SK-N-SH (cell line): ENCODE data around the gene P2RY8. TPM values are rescaled to one million over a fixed set of nuclear protein-coding genes. Genes with fewer than 3 reads are reported as not detected.
"Not testable (repeated sequence)": the region's sequence is repeated elsewhere in the genome, so short reads cannot be mapped to it uniquely, and the experiment has no call there.

ENCODE experiments used
- CTCF ChIA-PET: fragments of 300-600, 350-600 bp; formaldehyde crosslinking; extraction: SDS; loops from one replicate; lab custom pipeline; 2021; lab: Yijun Ruan, JAX
- POLR2A ChIA-PET: fragments of 350-600 bp; sonication (Branson Sonifier 250); formaldehyde crosslinking; extraction: SDS; loops from one replicate; lab custom pipeline; 2020; ENCODE audit warnings: antibody characterized with exemption, inconsistent platforms; lab: Yijun Ruan, JAX
- DNase-seq: peaks from one replicate; pipeline ENCODE4 v3.0.0; 2012
- H2AFZ ChIP-seq: fragments of 200-600 bp; sonication (generic); 2 replicates; pipeline ENCODE4 v1.8.1; 2016; ENCODE audit warnings: antibody characterized with exemption, mild to moderate bottlenecking, low read depth
- H3F3A ChIP-seq: fragments of 200-600 bp; sonication (generic); replicated peaks from 2 replicates; pipeline ENCODE3; 2016; ENCODE audit warnings: antibody characterized with exemption, mild to moderate bottlenecking; ENCODE audit not compliant: insufficient read depth
- H3K27ac ChIP-seq, 2 experiments: fragments of 200-500 bp in 1 of 2; fragments of 200-600 bp in 1 of 2; sonication (Bioruptor generic) in 1 of 2; sonication (generic), shearing (Covaris generic) in 1 of 2; 2 replicates each; pipeline versions ENCODE4 v1.5.1 to v1.6.1; 2014 to 2016; ENCODE audit warnings: low read depth in 2 of 2, inconsistent platforms in 1 of 2, low read length in 1 of 2, mild to moderate bottlenecking in 1 of 2, mixed read lengths in 1 of 2
- H3K27me3 ChIP-seq: fragments of 200-600 bp; sonication (generic), shearing (Covaris generic); 2 replicates; pipeline ENCODE4 v1.6.1; 2016; ENCODE audit warnings: mixed run types; ENCODE audit not compliant: insufficient read depth
- H3K36me3 ChIP-seq, 2 experiments: fragments of 200-500 bp in 1 of 2; fragments of 200-600 bp in 1 of 2; sonication (Bioruptor generic) in 1 of 2; sonication (generic) in 1 of 2; replicated peaks in 1 of 2; 2 replicates each; pipeline versions ENCODE3 to v1.5.1; 2014 to 2016; ENCODE audit warnings: low read length in 1 of 2, mild to moderate bottlenecking in 1 of 2; ENCODE audit not compliant: insufficient read depth in 2 of 2, control insufficient read depth in 1 of 2
- H3K4me1 ChIP-seq, 2 experiments: fragments of 200-500 bp in 1 of 2; fragments of 200-600 bp in 1 of 2; sonication (Bioruptor generic) in 1 of 2; sonication (generic), shearing (Covaris generic) in 1 of 2; 2 replicates each; pipeline versions ENCODE4 v1.5.1 to v1.6.1; 2014 to 2016; ENCODE audit warnings: low read depth in 1 of 2, low read length in 1 of 2, mixed run types in 1 of 2; ENCODE audit not compliant: insufficient read depth in 2 of 2, control insufficient read depth in 1 of 2
- H3K4me2 ChIP-seq: fragments of 200-600 bp; sonication (generic), shearing (Covaris generic); 2 replicates; pipeline ENCODE4 v1.6.1; 2017; ENCODE audit warnings: mixed run types
- H3K4me3 ChIP-seq, 2 experiments: fragments of 200-500 bp in 1 of 2; fragments of 200-600 bp in 1 of 2; sonication (Bioruptor generic) in 1 of 2; sonication (generic), shearing (Covaris generic) in 1 of 2; 2 replicates each; pipeline versions ENCODE4 v1.5.1 to v1.8.1; 2014 to 2016; ENCODE audit warnings: low read depth in 2 of 2, inconsistent platforms in 1 of 2, low read length in 1 of 2, mild to moderate bottlenecking in 1 of 2, mixed read lengths in 1 of 2, moderate library complexity in 1 of 2
- H3K79me2 ChIP-seq: fragments of 200-600 bp; sonication (generic); 2 replicates; pipeline ENCODE4 v1.8.1; 2017; ENCODE audit warnings: mild to moderate bottlenecking; ENCODE audit not compliant: insufficient read depth
- H3K9ac ChIP-seq: fragments of 200-600 bp; sonication (generic); 2 replicates; pipeline ENCODE4 v1.6.1; 2017; ENCODE audit warnings: mixed run types
- H3K9me2 ChIP-seq: fragments of 200-600 bp; sonication (generic); 2 replicates; pipeline ENCODE4 v1.6.1; 2017; ENCODE audit warnings: mixed run types
- H3K9me3 ChIP-seq: fragments of 200-600 bp; sonication (generic); 2 replicates; pipeline ENCODE4 v1.6.1; 2017; ENCODE audit warnings: mixed run types, mild to moderate bottlenecking, moderate library complexity
- H4K20me1 ChIP-seq: fragments of 200-600 bp; sonication (generic); 2 replicates; pipeline ENCODE4 v1.6.1; 2017; ENCODE audit warnings: mild to moderate bottlenecking, mixed run types; ENCODE audit not compliant: insufficient read depth
- ELF1 ChIP-seq: IDR thresholded peaks from 2 replicates; pipeline ENCODE4 v1.4.0; 2012
- FOXJ3 ChIP-seq: sonication (generic); formaldehyde crosslinking; IDR thresholded peaks from 2 replicates; pipeline ENCODE4 v1.5.1; 2020; ENCODE audit warnings: mild to moderate bottlenecking, missing genetic modification reagents
- FOXM1 ChIP-seq: IDR thresholded peaks from 2 replicates; pipeline ENCODE4 v1.4.0; 2012; ENCODE audit warnings: low read depth, mild to moderate bottlenecking
- GABPA ChIP-seq: IDR thresholded peaks from 2 replicates; pipeline ENCODE4 v1.4.0; 2012; ENCODE audit warnings: low read depth, mild to moderate bottlenecking
- MEF2A ChIP-seq: IDR thresholded peaks from 2 replicates; pipeline ENCODE4 v1.4.0; 2012; ENCODE audit warnings: low read depth, borderline replicate concordance
- NRF1 ChIP-seq: IDR thresholded peaks from 2 replicates; pipeline ENCODE4 v1.6.1; 2012; ENCODE audit warnings: low read depth, mild to moderate bottlenecking, low read length
- SIN3A ChIP-seq: IDR thresholded peaks from 2 replicates; pipeline ENCODE4 v1.6.1; 2012; ENCODE audit warnings: low read depth, mild to moderate bottlenecking, low read length, moderate library complexity, borderline replicate concordance
- SMC3 ChIP-seq: IDR thresholded peaks from 2 replicates; pipeline ENCODE4 v1.6.1; 2012; ENCODE audit warnings: low read depth, low read length, improper control_type of control experiment
- TAF1 ChIP-seq: IDR thresholded peaks from 2 replicates; pipeline ENCODE4 v1.6.1; 2012; ENCODE audit warnings: low read depth, mild to moderate bottlenecking, low read length, moderate library complexity, borderline replicate concordance
- TCF12 ChIP-seq: IDR thresholded peaks from 2 replicates; pipeline ENCODE4 v1.4.0; 2012
- YY1 ChIP-seq: IDR thresholded peaks from 2 replicates; pipeline ENCODE4 v1.4.0; 2012; ENCODE audit warnings: low read depth, mild to moderate bottlenecking
- WGBS: methylation state at CpG from one replicate; pipeline ENCODE4 v1.1.6; 2017; ENCODE audit warnings: low lambda C conversion rate; 5-methylcytosine and 5-hydroxymethylcytosine counted together
- polyA plus RNA-seq, 3 experiments: library from polyadenylated mRNA; depleted of rRNA; stranded (reverse); fragments of >200 nt; gene quantifications; 2 replicates each; pipeline ENCODE4 v1.2.3, GENCODE V29; 2012
- TF ChIP-seq, protein P1 (sequence below): IDR thresholded peaks from 2 replicates; pipeline ENCODE4; 2012

P2RY8 gene
- polyA plus RNA-seq, 1 of the 3 experiments (the other 2 are of a cell fraction): 0.08 TPM

GRCh38 chrX:1492421-1493012, 44.5 kb downstream of the P2RY8 start:
- Histone ChIP-seq H3K9me2 (no peaks in the 10 kb centered on the region), H3K36me3 (no peaks in the 10 kb centered on the region), H3K4me1 (no peaks in the 10 kb centered on the region), H2AFZ (no peak overlapping the region), H3K27me3 (peaks cover 9% of the 10 kb centered on the region; the same call in 1 of the 2 replicates), H3F3A (peaks cover 15% of the 10 kb centered on the region), H3K4me2 (no peak overlapping the region), H4K20me1 (no peaks in the 10 kb centered on the region), H3K9me3 (no peaks in the 10 kb centered on the region), H3K9ac (no peak overlapping the region), H3K4me3 (no peak overlapping the region), H3K27ac (no peak overlapping the region), H3K79me2 (no peaks in the 10 kb centered on the region)
- no peak for DNase-seq
- WGBS: 67% methylated on average over 9 of the region's 9 CpGs
- TF ChIP-seq YY1 (no peak), TCF12 (no peak), FOXJ3 (no peak), NRF1 (no peak), MEF2A (no peak), FOXM1 (no peak), SIN3A (no peak)
- CTCF ChIA-PET: no interaction called here
- POLR2A ChIA-PET: no interaction called here

DNA sequence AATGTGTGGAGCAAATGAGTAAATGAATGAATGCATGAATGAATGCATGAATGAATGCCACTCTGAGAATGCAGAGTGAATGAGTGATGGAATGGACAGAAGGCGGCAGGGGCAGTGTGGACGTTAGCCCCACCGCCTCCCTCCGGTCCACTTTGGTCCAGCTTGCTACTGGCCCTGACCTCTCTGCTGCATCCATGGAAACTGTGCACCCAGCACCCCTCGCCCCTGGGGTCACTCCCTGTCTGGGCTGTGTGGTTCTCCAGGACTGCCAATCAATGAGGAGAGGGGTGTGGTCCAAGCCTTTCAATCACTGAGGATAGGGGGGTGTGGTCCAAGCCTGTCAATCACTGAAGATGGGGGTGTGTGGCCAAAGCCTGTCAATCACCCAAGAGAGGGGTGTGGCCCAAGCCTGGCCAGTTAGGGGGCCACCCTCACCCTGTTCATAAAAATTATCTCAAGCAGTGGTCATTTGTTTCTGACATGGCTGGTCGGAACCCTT, 45.1 kb downstream of the P2RY8 start:
- no peak overlapping the region for H3K27ac ChIP-seq
- no peak overlapping the region for H2AFZ ChIP-seq
- peaks cover 15% of the 10 kb centered on the region for H3F3A ChIP-seq
- no peak overlapping the region for H3K4me2 ChIP-seq
- no peaks in the 10 kb centered on the region for H3K79me2 ChIP-seq
- peaks cover 12% of the 10 kb centered on the region; the same call in 1 of the 2 replicates for H3K27me3 ChIP-seq
- POLR2A ChIA-PET: no interaction called here
- 95% methylated on average over 5 of the region's 6 CpGs for WGBS
- no peak for TF ChIP-seq TAF1
- TF ChIP-seq, protein P1, sequence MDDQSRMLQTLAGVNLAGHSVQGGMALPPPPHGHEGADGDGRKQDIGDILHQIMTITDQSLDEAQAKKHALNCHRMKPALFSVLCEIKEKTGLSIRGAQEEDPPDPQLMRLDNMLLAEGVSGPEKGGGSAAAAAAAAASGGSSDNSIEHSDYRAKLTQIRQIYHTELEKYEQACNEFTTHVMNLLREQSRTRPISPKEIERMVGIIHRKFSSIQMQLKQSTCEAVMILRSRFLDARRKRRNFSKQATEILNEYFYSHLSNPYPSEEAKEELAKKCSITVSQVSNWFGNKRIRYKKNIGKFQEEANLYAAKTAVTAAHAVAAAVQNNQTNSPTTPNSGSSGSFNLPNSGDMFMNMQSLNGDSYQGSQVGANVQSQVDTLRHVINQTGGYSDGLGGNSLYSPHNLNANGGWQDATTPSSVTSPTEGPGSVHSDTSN: peak; percentile 90
- TF ChIP-seq GABPA: no peak
- TF ChIP-seq ELF1: no peak
- no peak for TF ChIP-seq SMC3
- no peaks in the 10 kb centered on the region for H4K20me1 ChIP-seq
- no peaks in the 10 kb centered on the region for H3K4me1 ChIP-seq
- H3K4me3 ChIP-seq: no peak overlapping the region
- no peaks in the 10 kb centered on the region for H3K9me2 ChIP-seq
- no peak overlapping the region for H3K9ac ChIP-seq
- CTCF ChIA-PET: no interaction called here
- H3K9me3 ChIP-seq: no peaks in the 10 kb centered on the region
- peak; percentile 36 for DNase-seq
- H3K36me3 ChIP-seq: no peaks in the 10 kb centered on the region

DNA sequence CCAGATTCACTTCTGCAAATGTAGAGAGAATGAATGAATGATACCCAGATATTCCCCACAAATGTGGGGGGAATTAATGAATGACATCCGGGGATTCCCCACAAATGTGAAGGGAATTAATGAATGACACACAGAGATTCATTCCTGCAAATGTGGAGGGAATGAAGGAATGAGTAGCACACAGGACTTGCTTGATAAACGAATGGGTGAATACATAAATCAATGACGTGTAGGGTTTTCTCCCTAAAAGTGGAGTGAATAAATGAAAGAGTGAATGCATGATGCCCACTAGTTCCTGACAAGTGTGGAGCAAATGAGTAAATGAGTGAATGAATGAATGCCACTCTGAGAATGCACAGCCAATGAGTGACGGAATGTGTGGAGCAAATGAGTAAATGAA, 45.7 kb downstream of the P2RY8 start:
- H4K20me1 ChIP-seq, H3K4me3 ChIP-seq, POLR2A ChIA-PET, H3K36me3 ChIP-seq, H3K4me1 ChIP-seq, H3K9me3 ChIP-seq, H2AFZ ChIP-seq, H3K4me2 ChIP-seq, H3K9ac ChIP-seq, H3K79me2 ChIP-seq, CTCF ChIA-PET, H3K27ac ChIP-seq, H3K9me2 ChIP-seq, DNase-seq: not testable (repeated sequence)
- Histone ChIP-seq H3K27me3 (peaks cover 12% of the 10 kb centered on the region; the same call in 1 of the 2 replicates), H3F3A (peaks cover 15% of the 10 kb centered on the region)
- 86% methylated on average over 4 of the region's 4 CpGs for WGBS

GRCh38 chrX:1490723-1491122, 46.3 kb downstream of the P2RY8 start:
- H4K20me1 ChIP-seq, H2AFZ ChIP-seq, H3K4me1 ChIP-seq, POLR2A ChIA-PET, H3K9me3 ChIP-seq, H3K79me2 ChIP-seq, H3K9ac ChIP-seq, H3K27ac ChIP-seq, H3K36me3 ChIP-seq, DNase-seq, H3K4me2 ChIP-seq, H3K9me2 ChIP-seq, H3K4me3 ChIP-seq, CTCF ChIA-PET: not testable (repeated sequence)
- 46% methylated on average over 1 of the region's 1 CpG for WGBS
- peaks cover 15% of the 10 kb centered on the region for H3F3A ChIP-seq
- peaks cover 12% of the 10 kb centered on the region; the same call in 1 of the 2 replicates for H3K27me3 ChIP-seq

DNA sequence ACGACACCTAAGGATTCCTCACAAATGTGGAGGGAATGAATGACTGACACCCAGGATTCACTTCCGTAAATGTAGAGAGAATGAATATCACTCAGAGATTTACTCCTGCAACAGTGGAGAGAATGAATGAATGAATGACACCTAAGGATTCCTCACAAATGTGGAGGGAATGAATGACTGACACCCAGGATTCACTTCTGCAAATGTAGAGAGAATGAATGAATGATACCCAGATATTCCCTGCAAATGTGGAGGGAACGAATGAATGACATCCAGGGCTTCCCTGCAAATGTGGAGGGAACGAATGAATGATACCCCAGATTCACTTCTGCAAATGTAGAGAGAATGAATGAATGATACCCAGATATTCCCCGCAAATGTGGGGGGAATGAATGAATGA, 47.6 kb downstream of the P2RY8 start:
- H3K4me2 ChIP-seq, H3K9me2 ChIP-seq, H3K4me1 ChIP-seq, H4K20me1 ChIP-seq, H3K4me3 ChIP-seq, H2AFZ ChIP-seq, H3K9me3 ChIP-seq, H3K36me3 ChIP-seq, H3K9ac ChIP-seq, POLR2A ChIA-PET, H3K27ac ChIP-seq, DNase-seq, CTCF ChIA-PET, H3K79me2 ChIP-seq: not testable (repeated sequence)
- H3F3A ChIP-seq: peaks cover 15% of the 10 kb centered on the region
- WGBS: 47% methylated on average over 5 of the region's 5 CpGs
- H3K27me3 ChIP-seq: peaks cover 12% of the 10 kb centered on the region; the same call in 1 of the 2 replicates
